ENCODE data around the gene RNASE13. TPM values are rescaled to one million over a fixed set of nuclear protein-coding genes. Genes with fewer than 3 reads are reported as not detected.

RNASE13 gene
- polyA plus RNA-seq, 1 of the 3 experiments (the other 2 are of a cell fraction) = not detected

- no peaks in the 10 kb centered on the region for H4K20me1 ChIP-seq (ENCODE audit: insufficient read depth)
- ChIA-PET POLR2A (interaction anchor here (2.1 kb wide), 1 partner anchor 8 kb away, joined by 11 read pairs; no protein-coding TSS in a partner anchor), CTCF (interaction anchor here (1.3 to 18.2 kb wide), 5 partner anchors 8 to 78 kb away, joined by 6 to 555 read pairs (median 36); partner anchors contain the start of genes RNASE7, TMEM253 and ZNF219)
- no peaks in the 10 kb centered on the region for H3K9me2 ChIP-seq
- H3K27me3 ChIP-seq (ENCODE audit: insufficient read depth) = no peaks in the 10 kb centered on the region
- H3K27ac ChIP-seq (ENCODE audit: low read depth in 2 of 2, low read length in 1 of 2) = no peak overlapping the region
- no peak overlapping the region for H3K9ac ChIP-seq
- H2AFZ ChIP-seq (ENCODE audit: low read depth) = no peak overlapping the region
- WGBS (ENCODE audit: low lambda C conversion rate) = 91% methylated on average over 7 of the region's 7 CpGs
- no peaks in the 10 kb centered on the region for H3K79me2 ChIP-seq (ENCODE audit: insufficient read depth)
- no peaks in the 10 kb centered on the region for H3F3A ChIP-seq (replicated peaks; ENCODE audit: insufficient read depth)
- TF ChIP-seq EP300 (IDR thresholded peaks at IDR 0.05; ENCODE audit: borderline replicate concordance in 1 of 2, low read depth in 1 of 2, low read length in 1 of 2) = no peak
- TF ChIP-seq IRF3 (IDR thresholded peaks at IDR 0.05; ENCODE audit: low read depth, low read length) = no peak
- TF ChIP-seq USF2 (IDR thresholded peaks at IDR 0.05; ENCODE audit: borderline replicate concordance, low read depth, low read length) = no peak
- no peak for TF ChIP-seq RXRA (IDR thresholded peaks at IDR 0.05; ENCODE audit: borderline replicate concordance, low read depth)
- no peak for TF ChIP-seq ZBTB33 (IDR thresholded peaks at IDR 0.05; ENCODE audit: borderline replicate concordance, low read depth)
- TF ChIP-seq ELF1 (IDR thresholded peaks at IDR 0.05) = no peak
- no peak for TF ChIP-seq SIN3A (IDR thresholded peaks at IDR 0.05; ENCODE audit: borderline replicate concordance, low read depth, low read length)
- no peak for TF ChIP-seq FOXM1 (IDR thresholded peaks at IDR 0.05; ENCODE audit: low read depth)
- TF ChIP-seq REST (IDR thresholded peaks at IDR 0.05; ENCODE audit: low read depth, low read length) = no peak
- H3K9me3 ChIP-seq = no peaks in the 10 kb centered on the region
- no peaks in the 10 kb centered on the region for H3K36me3 ChIP-seq (replicated peaks in 1 of 2; ENCODE audit: control insufficient read depth in 1 of 2, insufficient read depth in 2 of 2, low read length in 1 of 2)
- H3K4me2 ChIP-seq = no peak overlapping the region
- DNase-seq = no peak
- H3K4me3 ChIP-seq (ENCODE audit: low read depth in 2 of 2, low read length in 1 of 2) = no peak overlapping the region
- peaks cover 0 to 10% of the 10 kb centered on the region in 2 experiments; a peak in 1 of 4 replicates for H3K4me1 ChIP-seq (ENCODE audit: control insufficient read depth in 1 of 2, insufficient read depth in 2 of 2, low read depth in 1 of 2, low read length in 1 of 2)
These were observed 11.4 kb downstream of the RNASE13 start for GRCh38 chr14:21023174-21023573.
